Suprapubic skin (tissue), 4 donors: ENCODE results near the gene IFT74.

ENCODE experiments used
- POLR2A ChIP-seq, 2 donors: fragments of 450-650 bp; IDR thresholded peaks; one replicate each; pipeline ENCODE4 v1.6.1; 2017; ENCODE audit warnings: antibody characterized with exemption in 2 of 2, mild to moderate bottlenecking in 2 of 2, moderate library complexity in 2 of 2
- POLR2AphosphoS5 ChIP-seq, 3 donors: sonication (generic); formaldehyde crosslinking; IDR thresholded peaks; one replicate each; pipeline ENCODE4 v1.6.1; 2017; ENCODE audit warnings: antibody characterized with exemption in 3 of 3
- TF ChIP-seq, protein P1 (sequence below), 2 donors: fragments of 200-600 bp in 1 of 2; fragments of 450-650 bp in 1 of 2; sonication (generic) in 1 of 2; IDR thresholded peaks; one replicate each; pipeline ENCODE4 v1.5.1; 2016 to 2019; ENCODE audit warnings: antibody characterized with exemption in 2 of 2, mild to moderate bottlenecking in 1 of 2, moderate library complexity in 1 of 2

DNA sequence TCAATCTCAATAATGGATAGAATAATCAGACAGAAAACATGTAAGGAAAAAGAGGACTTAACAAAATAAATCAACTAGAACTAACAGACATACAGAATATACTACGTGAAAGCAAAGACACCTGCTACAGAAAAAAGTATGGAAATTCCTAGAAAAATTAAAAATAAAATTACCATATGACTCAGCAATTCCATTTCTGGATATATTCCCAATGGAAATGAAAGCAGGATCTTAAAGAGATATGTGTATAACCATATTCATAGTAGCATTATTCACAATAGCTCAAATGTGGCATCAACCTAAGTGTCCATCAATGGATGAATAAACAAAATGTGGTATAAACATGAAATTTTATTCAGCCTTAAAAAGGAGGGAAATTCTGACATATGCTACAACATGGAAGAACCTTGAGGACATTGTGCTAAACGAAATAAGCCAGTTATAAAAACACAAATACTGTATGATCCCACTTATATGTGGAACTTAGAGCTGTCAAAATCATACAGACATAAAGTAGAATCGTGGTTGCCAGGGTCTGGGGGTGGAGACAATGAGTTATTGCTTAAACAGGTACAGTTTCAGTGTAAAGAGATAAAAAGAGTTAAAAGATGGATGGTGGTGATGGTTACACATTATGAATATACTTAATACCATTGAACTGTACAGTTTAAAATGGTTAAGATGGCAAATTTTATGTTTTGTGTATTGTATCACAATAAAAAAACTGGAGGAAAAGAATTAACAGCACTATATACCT is 16.1 kb upstream of the IFT74 start:
- no peak for TF ChIP-seq POLR2A (IDR thresholded peaks at IDR 0.05)
- TF ChIP-seq, protein P1, sequence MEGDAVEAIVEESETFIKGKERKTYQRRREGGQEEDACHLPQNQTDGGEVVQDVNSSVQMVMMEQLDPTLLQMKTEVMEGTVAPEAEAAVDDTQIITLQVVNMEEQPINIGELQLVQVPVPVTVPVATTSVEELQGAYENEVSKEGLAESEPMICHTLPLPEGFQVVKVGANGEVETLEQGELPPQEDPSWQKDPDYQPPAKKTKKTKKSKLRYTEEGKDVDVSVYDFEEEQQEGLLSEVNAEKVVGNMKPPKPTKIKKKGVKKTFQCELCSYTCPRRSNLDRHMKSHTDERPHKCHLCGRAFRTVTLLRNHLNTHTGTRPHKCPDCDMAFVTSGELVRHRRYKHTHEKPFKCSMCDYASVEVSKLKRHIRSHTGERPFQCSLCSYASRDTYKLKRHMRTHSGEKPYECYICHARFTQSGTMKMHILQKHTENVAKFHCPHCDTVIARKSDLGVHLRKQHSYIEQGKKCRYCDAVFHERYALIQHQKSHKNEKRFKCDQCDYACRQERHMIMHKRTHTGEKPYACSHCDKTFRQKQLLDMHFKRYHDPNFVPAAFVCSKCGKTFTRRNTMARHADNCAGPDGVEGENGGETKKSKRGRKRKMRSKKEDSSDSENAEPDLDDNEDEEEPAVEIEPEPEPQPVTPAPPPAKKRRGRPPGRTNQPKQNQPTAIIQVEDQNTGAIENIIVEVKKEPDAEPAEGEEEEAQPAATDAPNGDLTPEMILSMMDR (IDR thresholded peaks at IDR 0.05): no peak
- TF ChIP-seq POLR2AphosphoS5 (IDR thresholded peaks at IDR 0.05): no peak
